Activated B cell treated with CpG ODN at 0.5 μM for 24 hours (primary cell): ENCODE data around the gene GRID2. TPM values are rescaled to one million over a fixed set of nuclear protein-coding genes. Genes with fewer than 3 reads are reported as not detected.

ENCODE experiments used
- ATAC-seq: fragments of 200-7000 bp; cut with Tn5 transposase; one replicate; pipeline ENCODE4 v1.10.0; 2021; ENCODE audit warnings: low read depth, mild to moderate bottlenecking, moderate library complexity
- CTCF ChIA-PET: fragments of 350-600 bp; sonication (Branson Sonifier 250); formaldehyde crosslinking; loops from one replicate; lab custom pipeline; 2021; ENCODE audit warnings: antibody characterized with exemption; lab: Charles Lee
- POLR2A ChIA-PET: fragments of 350-600 bp; sonication (Branson Sonifier 250); formaldehyde crosslinking; loops from one replicate; lab custom pipeline; 2021; ENCODE audit warnings: antibody characterized with exemption; lab: Charles Lee
- DNase-seq: peaks from one replicate; pipeline ENCODE4 v3.0.0; 2022
- H3K27ac Mint-ChIP-seq: one replicate; pipeline ENCODE4 v1.8.0; 2020; ENCODE audit warnings: mixed read lengths
- H3K27me3 Mint-ChIP-seq: one replicate; pipeline ENCODE4 v1.8.0; 2021; ENCODE audit warnings: mixed read lengths
- H3K36me3 Mint-ChIP-seq: one replicate; pipeline ENCODE4 v1.8.0; 2021; ENCODE audit warnings: low read depth, mixed read lengths
- H3K4me1 Mint-ChIP-seq: one replicate; pipeline ENCODE4 v1.8.0; 2021; ENCODE audit warnings: mixed read lengths
- H3K4me3 Mint-ChIP-seq: one replicate; pipeline ENCODE4 v1.8.0; 2020; ENCODE audit warnings: mild to moderate bottlenecking, mixed read lengths
- H3K9me3 Mint-ChIP-seq: one replicate; pipeline ENCODE4 v1.8.0; 2020; ENCODE audit warnings: mixed read lengths
- intact Hi-C: fragments of 100-400 bp; cut with micrococcal nuclease; formaldehyde crosslinking; loops from one replicate; pipeline ENCODE4 v1.15.1; 2024
- total RNA-seq: library from RNA; stranded (reverse); gene quantifications from 2 replicates; pipeline ENCODE4 v1.2.3, GENCODE V29; 2022
- TF ChIP-seq, protein P1 (sequence below): fragments of 200-600 bp; IDR thresholded peaks from one replicate; pipeline ENCODE4 v1.8.0; 2022; ENCODE audit warnings: antibody characterized with exemption, mild to moderate bottlenecking

GRID2 gene
- total RNA-seq, 1 donor from 2014 or later, result not detected

DNA sequence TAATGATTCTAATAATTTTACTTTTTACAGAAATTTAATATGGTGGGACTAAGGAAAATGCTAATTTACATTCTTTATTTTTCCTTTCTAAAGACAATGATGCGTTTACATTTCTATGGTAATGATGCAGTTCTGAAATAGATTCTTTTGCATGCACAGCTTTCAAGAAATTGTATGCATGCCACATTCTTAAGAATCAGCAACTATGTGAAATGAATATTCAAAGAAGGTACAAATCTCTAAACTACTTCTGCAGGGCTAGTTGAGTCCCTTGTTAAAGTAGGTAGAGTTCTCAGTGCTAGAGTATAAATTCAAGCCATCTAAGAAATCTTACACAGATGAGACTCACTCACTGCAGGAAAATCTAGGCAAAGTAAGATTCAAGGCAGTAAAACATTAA is 24.5 kb upstream of the GRID2 start:
- POLR2A ChIA-PET, result no interaction called here
- H3K9me3 Mint-ChIP-seq, result no peaks in the 10 kb centered on the region
- intact Hi-C loops, result no loop called here
- no peak overlapping the region for H3K27ac Mint-ChIP-seq
- TF ChIP-seq, protein P1, sequence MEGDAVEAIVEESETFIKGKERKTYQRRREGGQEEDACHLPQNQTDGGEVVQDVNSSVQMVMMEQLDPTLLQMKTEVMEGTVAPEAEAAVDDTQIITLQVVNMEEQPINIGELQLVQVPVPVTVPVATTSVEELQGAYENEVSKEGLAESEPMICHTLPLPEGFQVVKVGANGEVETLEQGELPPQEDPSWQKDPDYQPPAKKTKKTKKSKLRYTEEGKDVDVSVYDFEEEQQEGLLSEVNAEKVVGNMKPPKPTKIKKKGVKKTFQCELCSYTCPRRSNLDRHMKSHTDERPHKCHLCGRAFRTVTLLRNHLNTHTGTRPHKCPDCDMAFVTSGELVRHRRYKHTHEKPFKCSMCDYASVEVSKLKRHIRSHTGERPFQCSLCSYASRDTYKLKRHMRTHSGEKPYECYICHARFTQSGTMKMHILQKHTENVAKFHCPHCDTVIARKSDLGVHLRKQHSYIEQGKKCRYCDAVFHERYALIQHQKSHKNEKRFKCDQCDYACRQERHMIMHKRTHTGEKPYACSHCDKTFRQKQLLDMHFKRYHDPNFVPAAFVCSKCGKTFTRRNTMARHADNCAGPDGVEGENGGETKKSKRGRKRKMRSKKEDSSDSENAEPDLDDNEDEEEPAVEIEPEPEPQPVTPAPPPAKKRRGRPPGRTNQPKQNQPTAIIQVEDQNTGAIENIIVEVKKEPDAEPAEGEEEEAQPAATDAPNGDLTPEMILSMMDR, result no peak
- H3K36me3 Mint-ChIP-seq, result no peaks in the 10 kb centered on the region
- H3K27me3 Mint-ChIP-seq, result no peaks in the 10 kb centered on the region
- no peaks in the 10 kb centered on the region for H3K4me1 Mint-ChIP-seq
- no peak overlapping the region for H3K4me3 Mint-ChIP-seq
- DNase-seq (no peak), ATAC-seq (no peak)
- CTCF ChIA-PET, result no interaction called here

DNA sequence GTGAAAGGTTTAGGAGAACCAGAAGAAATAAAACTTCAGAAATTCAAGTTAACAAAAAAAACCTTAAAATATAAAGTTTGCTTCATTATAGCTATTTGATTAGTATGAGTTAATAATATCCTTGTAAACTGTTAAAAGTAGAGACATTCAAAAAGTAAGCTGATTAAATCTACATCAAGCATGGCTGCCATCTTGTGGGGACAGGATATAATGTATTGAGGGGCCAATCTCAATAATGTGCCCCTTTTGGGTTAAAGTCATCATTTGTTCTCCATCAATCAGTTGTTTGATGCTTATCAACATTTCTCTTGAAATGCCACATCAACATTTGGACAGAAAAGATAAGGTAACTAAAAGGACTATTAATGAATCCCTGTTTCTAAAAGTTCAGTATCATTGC is 4.6 kb upstream of the GRID2 start:
- intact Hi-C loops, result no loop called here
- no peak overlapping the region for H3K27ac Mint-ChIP-seq
- ChIA-PET POLR2A (no interaction called here), CTCF (no interaction called here)
- no peaks in the 10 kb centered on the region for H3K4me1 Mint-ChIP-seq
- H3K36me3 Mint-ChIP-seq, result no peaks in the 10 kb centered on the region
- no peak overlapping the region for H3K4me3 Mint-ChIP-seq
- TF ChIP-seq, protein P1, result no peak
- DNase-seq, result no peak
- H3K27me3 Mint-ChIP-seq, result peaks cover 9% of the 10 kb centered on the region
- no peak for ATAC-seq
- no peaks in the 10 kb centered on the region for H3K9me3 Mint-ChIP-seq

DNA sequence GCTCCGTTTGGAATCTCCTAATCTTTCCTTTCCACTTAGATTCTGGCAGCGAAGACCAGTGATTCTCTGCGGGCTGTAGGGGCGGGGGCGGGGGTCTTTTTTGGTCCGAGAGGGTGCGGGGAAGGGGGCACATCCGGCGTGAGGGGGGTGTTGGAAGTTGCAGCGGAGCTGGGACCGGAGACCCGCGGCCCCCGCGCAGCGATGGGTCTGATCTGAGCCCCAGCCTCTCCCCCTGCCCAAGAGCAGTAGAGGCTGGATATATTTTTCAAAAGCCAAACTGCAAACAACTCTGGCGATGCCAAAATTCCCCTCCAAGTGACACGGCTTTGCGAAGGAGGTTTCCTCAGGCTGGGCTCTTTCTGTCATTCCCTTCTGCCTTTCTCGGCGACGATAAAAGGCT is 355 bp downstream of the GRID2 start:
- peaks cover 27% of the 10 kb centered on the region for H3K27me3 Mint-ChIP-seq
- no peak overlapping the region for H3K27ac Mint-ChIP-seq
- no peak for DNase-seq
- ChIA-PET CTCF (no interaction called here), POLR2A (no interaction called here)
- intact Hi-C loops, result no loop called here
- H3K36me3 Mint-ChIP-seq, result no peaks in the 10 kb centered on the region
- H3K4me1 Mint-ChIP-seq, result peaks cover 3% of the 10 kb centered on the region
- no peaks in the 10 kb centered on the region for H3K9me3 Mint-ChIP-seq
- TF ChIP-seq, protein P1, result no peak
- ATAC-seq, result no peak
- no peak overlapping the region for H3K4me3 Mint-ChIP-seq

DNA sequence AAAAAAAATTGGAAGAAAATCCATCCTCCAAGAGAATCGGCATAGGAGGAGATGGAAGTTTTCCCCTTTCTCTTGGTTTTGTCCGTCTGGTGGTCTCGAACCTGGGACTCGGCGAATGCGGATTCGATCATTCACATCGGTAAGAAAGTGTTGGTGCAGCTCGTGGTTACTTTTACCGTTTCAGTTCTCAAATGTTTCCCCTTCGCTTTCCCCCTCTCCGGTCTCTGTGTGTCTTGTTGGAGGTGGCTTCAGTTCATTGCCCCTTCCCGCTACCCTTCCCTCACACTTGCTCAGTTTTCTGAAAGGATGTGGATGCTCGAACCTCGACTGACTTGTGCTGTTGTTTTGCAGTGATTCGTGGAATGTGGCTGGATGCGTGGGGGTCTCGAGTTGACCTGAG is 840 bp downstream of the GRID2 start:
- ChIA-PET POLR2A (no interaction called here), CTCF (no interaction called here)
- H3K27me3 Mint-ChIP-seq, result peaks cover 27% of the 10 kb centered on the region
- H3K4me1 Mint-ChIP-seq, result peaks cover 3% of the 10 kb centered on the region
- H3K36me3 Mint-ChIP-seq, result no peaks in the 10 kb centered on the region
- no peak overlapping the region for H3K4me3 Mint-ChIP-seq
- H3K27ac Mint-ChIP-seq, result no peak overlapping the region
- DNase-seq (no peak), ATAC-seq (no peak)
- TF ChIP-seq, protein P1, result no peak
- intact Hi-C loops, result no loop called here
- no peaks in the 10 kb centered on the region for H3K9me3 Mint-ChIP-seq

DNA sequence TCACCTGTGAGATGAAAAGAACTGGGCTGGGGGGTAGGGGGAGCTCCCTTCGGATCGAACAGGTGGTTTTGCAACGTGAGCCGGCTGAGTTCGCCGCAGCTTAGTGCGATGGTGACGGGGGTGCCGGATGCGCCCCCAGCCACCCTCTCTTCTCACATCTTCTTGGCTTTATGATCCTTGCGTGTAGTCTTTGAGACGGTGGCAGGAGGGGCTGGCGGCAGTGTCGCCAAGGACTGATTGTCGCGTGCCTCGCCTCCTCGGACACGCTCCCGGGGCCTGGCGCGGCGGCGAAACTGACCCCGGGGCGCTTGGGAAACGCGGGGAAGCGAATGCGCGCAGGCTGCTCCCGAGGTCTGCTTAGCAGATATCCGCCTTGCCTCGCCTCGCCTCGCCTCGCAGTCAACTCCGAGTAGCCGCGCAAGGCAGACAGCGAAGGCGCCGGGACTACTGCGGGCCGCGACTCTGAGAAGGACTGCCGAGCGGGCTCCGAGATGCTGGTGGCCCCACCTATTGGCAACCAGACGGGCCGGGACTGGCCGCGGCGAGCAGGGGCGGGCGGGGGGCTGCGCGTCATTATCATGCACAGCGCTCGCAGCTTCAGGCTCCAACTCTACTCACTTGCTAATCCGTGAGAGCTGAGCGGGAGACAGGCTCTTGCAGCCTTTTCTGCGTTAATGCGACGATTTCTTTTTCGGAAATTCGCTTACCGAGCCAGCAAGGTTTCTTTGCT is 1.5 kb downstream of the GRID2 start:
- Mint-ChIP-seq H3K4me3 (no peak overlapping the region), H3K36me3 (no peaks in the 10 kb centered on the region), H3K4me1 (peaks cover 3% of the 10 kb centered on the region), H3K27me3 (peaks cover 27% of the 10 kb centered on the region), H3K9me3 (no peaks in the 10 kb centered on the region), H3K27ac (no peak overlapping the region)
- ChIA-PET POLR2A (no interaction called here), CTCF (no interaction called here)
- DNase-seq (no peak), ATAC-seq (no peak)
- TF ChIP-seq, protein P1, result no peak
- intact Hi-C loops, result no loop called here
